GM18526 (cell line): Measurements from ENCODE around the gene CDC42EP2.

Source experiments
- POLR2A ChIP-seq: IDR thresholded peaks from 3 replicates; pipeline ENCODE4 v1.6.1; 2011; ENCODE audit not compliant: insufficient read length; ENCODE audit errors: extremely low read depth

CDC42EP2 gene

DNA sequence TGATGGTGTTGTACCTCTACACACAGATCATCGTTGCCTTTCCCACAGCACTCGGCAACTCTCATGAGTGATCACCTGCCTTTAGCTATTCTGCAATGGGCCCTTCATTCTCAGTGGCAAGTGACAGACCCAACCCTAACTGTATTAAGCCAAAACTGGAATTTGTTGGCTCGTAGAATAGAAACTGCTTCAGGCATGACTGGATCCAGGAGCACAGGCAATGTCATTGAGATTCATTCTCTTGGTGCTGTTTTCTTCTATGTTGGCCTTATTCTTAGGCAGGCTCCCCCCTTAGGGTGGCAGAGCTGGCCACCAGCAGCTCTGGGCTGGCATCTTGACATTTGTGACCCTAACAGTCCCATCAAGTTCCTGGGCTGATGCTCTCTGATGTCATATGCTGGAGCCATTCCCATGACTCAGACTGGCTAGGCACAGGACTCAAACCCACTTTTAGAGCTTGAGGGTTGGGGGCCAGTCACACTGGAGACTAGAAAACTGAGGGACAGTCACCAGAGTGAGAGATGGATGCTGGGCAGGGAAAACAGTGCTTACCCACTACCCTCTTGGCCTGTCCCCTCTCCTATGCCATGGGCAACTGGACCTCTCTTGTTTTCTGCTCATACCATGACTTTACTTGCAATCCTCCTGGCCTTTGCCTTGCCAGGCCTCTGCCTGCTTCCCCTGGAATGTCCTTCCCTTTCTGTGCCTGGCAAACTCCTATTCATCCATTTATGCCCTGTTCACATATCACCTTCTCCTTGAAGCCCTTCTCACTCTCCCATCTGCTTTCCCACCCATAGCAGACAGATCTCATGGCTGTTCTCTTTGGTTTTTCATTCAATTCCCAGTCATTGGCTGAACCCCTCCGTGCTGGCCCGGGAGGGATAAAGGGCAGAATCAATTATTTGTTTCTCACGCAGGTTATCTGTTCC is 7.1 kb upstream of the CDC42EP2 start:
- TF ChIP-seq POLR2A, result no peak

DNA sequence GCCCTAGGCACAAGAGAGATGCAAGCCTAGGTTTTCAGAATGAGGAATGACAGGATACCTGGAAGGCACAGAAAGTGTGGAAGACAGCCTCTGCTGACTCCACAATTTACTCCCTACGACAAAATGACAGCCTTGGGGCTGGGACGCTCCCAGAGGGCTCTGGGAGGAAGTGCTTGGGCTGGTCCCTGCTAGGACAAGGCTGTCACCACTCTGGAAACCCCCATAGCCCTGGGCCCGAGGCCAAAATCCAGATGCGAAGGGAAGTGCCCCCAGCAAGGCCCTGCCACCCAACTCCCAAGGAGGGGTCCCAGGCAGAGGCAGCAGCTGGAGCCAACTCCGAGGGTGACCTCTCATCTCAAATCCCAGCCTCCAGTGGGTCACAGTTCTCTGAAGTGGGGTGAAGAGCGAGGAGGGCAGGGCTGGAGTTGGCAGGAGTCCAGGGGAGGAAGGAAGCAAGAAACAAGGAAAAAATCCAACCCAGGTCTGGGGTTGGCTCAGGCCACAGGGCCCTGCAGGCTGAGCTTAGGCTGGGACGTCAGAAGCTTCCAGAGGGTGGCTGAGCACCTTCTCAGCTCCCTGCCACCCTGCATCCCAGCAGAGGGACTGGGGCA is 6.3 kb upstream of the CDC42EP2 start:
- TF ChIP-seq POLR2A, result no peak

DNA sequence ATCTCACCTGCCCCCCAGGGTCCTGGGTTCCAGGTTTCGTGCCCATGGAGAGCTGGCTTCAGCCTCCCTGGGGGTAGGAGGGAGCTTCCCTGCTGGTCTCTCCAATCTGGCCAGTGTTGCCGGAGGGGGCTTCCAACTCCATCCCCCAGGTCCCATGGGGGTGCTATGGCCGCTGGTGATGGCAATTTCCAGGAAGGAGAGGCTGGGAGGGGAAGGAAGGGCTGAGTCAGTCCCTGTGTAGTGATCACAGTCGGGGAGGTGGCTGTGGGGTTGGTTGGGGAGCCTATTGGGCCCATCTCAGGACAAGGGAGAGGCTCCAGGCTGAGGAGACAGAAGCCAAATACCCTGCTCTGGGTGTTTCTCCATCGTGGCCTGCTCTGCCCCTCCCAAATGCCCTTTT is 5.7 kb upstream of the CDC42EP2 start:
- TF ChIP-seq POLR2A, result no peak

DNA sequence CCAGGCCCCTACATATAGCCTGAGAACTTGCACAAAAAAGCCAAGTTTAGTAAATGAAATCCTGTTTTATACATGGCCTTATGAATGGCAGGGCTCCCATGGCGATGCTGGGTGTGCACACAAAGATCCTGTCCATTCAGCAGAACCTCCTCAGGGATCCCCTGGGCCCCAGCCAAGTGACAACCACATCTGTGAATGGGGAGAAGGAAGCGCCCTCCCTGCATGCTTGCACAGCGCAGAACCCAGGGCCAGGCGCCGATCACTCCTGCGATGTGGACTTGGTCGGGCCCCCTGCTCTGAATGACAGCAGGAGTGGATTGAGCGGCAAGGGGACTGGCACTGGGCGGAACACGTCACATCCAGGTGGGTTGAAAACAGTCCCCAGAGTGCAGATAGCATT is 4.5 kb upstream of the CDC42EP2 start:
- TF ChIP-seq POLR2A, result no peak

DNA sequence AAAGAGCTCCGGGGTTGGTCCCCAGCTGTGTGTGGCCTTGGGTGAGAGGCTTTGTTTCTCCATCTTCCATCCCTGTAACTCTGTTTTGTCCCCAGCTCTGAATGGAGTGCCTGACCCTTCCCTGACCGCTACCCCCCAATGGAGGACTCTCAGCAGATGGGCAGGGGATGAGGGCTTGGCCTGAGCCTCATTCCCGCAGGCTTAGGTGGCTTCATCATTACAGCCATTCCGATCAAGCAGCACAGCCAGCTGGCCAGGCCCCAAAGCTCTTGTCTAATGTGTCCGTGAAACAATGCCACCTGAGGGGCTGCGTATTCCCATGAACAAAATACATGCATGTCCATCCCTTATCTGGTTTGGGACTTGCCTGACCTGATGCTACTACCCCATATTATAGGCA is 3.9 kb upstream of the CDC42EP2 start:
- no peak for TF ChIP-seq POLR2A

DNA sequence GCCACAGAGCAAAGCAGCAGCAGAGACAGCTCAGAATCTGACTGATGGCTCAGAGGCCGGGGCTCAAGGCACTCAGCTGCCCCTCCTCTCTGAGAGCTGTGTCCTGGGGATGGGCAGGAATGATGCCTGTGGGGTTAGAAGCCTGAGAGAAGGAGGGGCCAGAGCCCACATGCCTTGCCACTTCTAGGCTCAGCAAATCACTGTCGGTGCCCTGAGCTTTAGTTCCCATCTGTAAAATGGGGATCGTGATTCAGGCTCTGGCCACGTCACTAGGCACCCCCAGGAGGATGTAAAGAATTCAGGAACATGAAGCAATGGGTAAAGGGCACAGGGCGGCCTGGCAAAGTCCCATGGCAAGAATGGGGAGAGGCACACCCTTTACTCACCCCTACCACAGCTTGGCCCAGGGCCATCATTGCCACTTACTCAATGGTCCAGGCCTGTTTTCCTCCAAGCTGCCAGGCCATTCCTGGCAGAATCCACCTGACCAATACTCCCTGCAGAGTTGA is 3.4 kb upstream of the CDC42EP2 start:
- no peak for TF ChIP-seq POLR2A

- no peak for TF ChIP-seq POLR2A
These were observed 669 bp downstream of the CDC42EP2 start for GRCh38 chr11:65315204-65315865.

DNA sequence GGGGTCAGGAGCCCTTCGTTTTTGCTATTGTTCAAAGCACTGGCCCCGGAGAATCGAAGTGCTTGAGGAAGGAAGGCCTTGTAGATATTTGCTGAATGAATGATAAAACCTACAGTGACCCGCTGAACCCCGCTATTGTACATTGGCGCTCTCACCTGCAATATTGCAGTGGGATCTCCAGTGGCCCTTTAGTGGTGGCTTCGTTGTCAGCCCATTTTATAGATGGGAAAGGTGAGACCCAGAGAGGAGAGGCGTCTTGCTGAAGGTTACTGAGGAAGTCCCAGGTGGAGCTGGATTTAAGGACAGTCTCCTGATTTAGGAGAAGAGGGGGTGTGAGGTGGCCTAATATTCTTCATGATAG is 1.2 kb downstream of the CDC42EP2 start:
- TF ChIP-seq POLR2A, result no peak

GRCh38 chr11:65316227-65317024 is 1.8 kb downstream of the CDC42EP2 start:
- TF ChIP-seq POLR2A, result no peak

DNA sequence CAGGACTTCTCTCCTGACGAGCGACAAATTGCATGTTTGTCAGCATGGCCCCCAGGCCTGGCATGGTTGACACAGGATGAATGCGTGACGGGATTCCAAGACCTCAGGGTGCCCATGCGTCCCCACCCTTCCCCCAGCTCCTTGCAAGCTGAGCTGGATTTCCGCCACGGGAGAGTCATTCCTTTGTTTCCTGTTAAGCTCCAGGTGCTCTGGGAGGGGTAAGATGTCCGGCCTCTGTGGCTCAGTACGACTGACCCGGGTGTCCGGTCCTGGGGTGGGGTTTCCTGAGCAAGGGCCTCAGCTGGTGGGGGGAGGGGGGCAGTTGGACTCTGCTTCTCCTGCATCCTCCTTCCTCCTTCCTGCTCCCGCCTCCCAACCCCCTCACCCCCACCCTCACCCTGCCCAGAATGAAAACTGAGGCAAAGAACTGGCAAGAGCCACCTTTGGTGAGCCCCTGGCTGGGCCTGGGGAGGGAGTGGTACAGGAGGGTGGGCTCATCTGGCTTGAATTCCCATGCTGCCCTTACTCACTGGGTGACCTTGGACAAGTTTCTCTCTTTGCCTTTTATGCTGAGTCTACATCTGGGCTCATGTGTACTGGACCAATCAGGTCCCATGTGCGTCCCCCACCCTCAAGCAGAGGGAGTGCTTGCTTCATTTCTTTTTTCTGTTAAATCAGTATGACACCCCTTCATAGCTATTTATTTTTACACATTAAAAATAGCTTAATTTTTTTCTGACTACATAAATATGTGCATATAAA is 2.5 kb downstream of the CDC42EP2 start:
- no peak for TF ChIP-seq POLR2A

GRCh38 chr11:65320386-65321075 is 5.9 kb downstream of the CDC42EP2 start:
- TF ChIP-seq POLR2A, result no peak

- no peak for TF ChIP-seq POLR2A
These were observed 6.4 kb downstream of the CDC42EP2 start for GRCh38 chr11:65321076-65321475.

DNA sequence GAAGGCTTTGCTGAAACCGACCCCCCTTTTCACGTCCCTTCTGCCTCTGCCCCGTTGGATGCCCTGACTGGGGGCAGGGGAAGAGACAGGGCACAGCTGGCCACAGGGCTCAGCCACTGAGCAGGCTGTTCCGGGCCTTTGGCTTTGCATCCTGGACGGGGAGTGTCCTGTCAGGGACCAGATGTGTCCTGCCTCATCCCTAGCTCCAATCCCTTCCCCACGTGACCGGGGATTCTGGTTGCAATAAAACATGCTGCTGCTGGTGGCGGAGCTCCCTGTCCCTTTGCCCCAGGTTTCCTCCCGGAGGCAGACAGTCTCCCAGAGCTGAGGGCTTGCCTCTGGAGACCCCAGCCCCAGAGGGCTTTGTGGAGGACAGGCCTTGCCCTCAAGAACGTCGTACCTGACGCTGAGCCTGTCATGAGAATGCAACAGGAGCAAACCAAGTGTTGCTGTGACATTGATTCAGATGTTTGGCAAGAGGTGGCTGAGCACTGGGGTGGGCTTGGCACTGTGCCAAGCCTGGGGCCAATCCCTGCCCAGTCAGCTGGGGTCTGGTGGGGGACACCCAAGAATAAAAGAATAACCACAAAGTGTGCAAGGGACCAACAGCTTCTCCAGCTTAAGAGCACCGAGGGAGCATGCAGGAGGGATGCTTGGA is 7.3 kb downstream of the CDC42EP2 start:
- TF ChIP-seq POLR2A, result no peak
